GM21723 (cell line): ENCODE results near the gene ANKH.
"Not testable (repeated sequence)": the region's sequence is repeated elsewhere in the genome, so short reads cannot be mapped to it uniquely, and the experiment has no call there.

Experiments used
- ATAC-seq: cut with Tn5 transposase; IDR thresholded peaks from one replicate; pipeline ENCODE4 v1.9.1; 2021; ENCODE audit warnings: mild to moderate bottlenecking, moderate library complexity; ENCODE audit not compliant: unreplicated experiment

The ANKH gene

GRCh38 chr5:14871214-14872069, at the start of gene ANKH:
TSS of gene ANKH (minus strand) at chr5:14871778. CDS start at chr5:14871447, 331 bp downstream.
- peak; percentile 88 for ATAC-seq

GRCh38 chr5:14920121-14920520, 48.5 kb upstream of the ANKH start:
- no peak for ATAC-seq

- not testable (repeated sequence) for ATAC-seq
These were observed 47.5 kb upstream of the ANKH start for GRCh38 chr5:14919106-14919505.

GRCh38 chr5:14917719-14918118, 46.1 kb upstream of the ANKH start:
- no peak for ATAC-seq

GRCh38 chr5:14915291-14915952, 43.8 kb upstream of the ANKH start:
- ATAC-seq = no peak

GRCh38 chr5:14914623-14915260, 43.2 kb upstream of the ANKH start:
- no peak for ATAC-seq

GRCh38 chr5:14914193-14914592, 42.6 kb upstream of the ANKH start:
- ATAC-seq = no peak

GRCh38 chr5:14913096-14913495, 41.5 kb upstream of the ANKH start:
- no peak for ATAC-seq

GRCh38 chr5:14912206-14912605, 40.6 kb upstream of the ANKH start:
- no peak for ATAC-seq

GRCh38 chr5:14909369-14909768, 37.8 kb upstream of the ANKH start:
- ATAC-seq = no peak

GRCh38 chr5:14908172-14908571, 36.6 kb upstream of the ANKH start:
- no peak for ATAC-seq

GRCh38 chr5:14906628-14907027, 35.0 kb upstream of the ANKH start:
- no peak for ATAC-seq

- ATAC-seq = no peak
These were observed 31.4 kb upstream of the ANKH start for GRCh38 chr5:14902826-14903560.

GRCh38 chr5:14901462-14902051, 30.0 kb upstream of the ANKH start:
- no peak for ATAC-seq

- ATAC-seq = no peak
These were observed 29.3 kb upstream of the ANKH start for GRCh38 chr5:14900693-14901461.

- no peak for ATAC-seq
These were observed 24.6 kb upstream of the ANKH start for GRCh38 chr5:14896131-14896530.

GRCh38 chr5:14895301-14895700, 23.7 kb upstream of the ANKH start:
- no peak for ATAC-seq

- no peak for ATAC-seq
These were observed 23.2 kb upstream of the ANKH start for GRCh38 chr5:14894748-14895147.

- no peak for ATAC-seq
These were observed 21.8 kb upstream of the ANKH start for GRCh38 chr5:14893381-14893780.

GRCh38 chr5:14890846-14891245, 19.3 kb upstream of the ANKH start:
- no peak for ATAC-seq
